Endothelial cell of umbilical vein (primary cell): ENCODE measurements around the gene MINPP1. TPM values are rescaled to one million over a fixed set of nuclear protein-coding genes. Genes with fewer than 3 reads are reported as not detected.

Experiments used
- BruUV-seq: library from RNA; stranded (reverse); fragments of 400-500 nt; replicated peaks from 2 replicates; lab custom pipeline; 2021; lab: Mats Ljungman, UMichigan
- CTCF ChIA-PET: fragments of 300-600, 350-600 bp; sonication (Branson Sonifier 250); formaldehyde crosslinking; loops from one replicate; lab custom pipeline; 2021; ENCODE audit warnings: antibody characterized with exemption, inconsistent platforms; lab: Charles Lee
- POLR2A ChIA-PET: fragments of 300-600, 350-600 bp; sonication (Branson Sonifier 250); formaldehyde crosslinking; loops from one replicate; lab custom pipeline; 2021; ENCODE audit warnings: antibody characterized with exemption, inconsistent platforms; lab: Charles Lee
- DNase-seq: peaks from one replicate; pipeline ENCODE4 v3.0.0-alpha.2; 2011; ENCODE audit warnings: low read depth, low spot score
- FAIRE-seq: peaks from 2 replicates; lab custom pipeline; 2011; peaks lifted over from hg19 to GRCh38; lab: Jason Lieb, UNC
- H2AFZ ChIP-seq: 2 replicates; pipeline ENCODE4 v1.6.0; 2012; ENCODE audit warnings: low read depth, low read length, control low read depth, inconsistent platforms
- H3K27ac ChIP-seq: 2 replicates; pipeline ENCODE4 v1.5.1; 2011; ENCODE audit warnings: low read depth, mild to moderate bottlenecking, control low read depth, low read length, moderate library complexity; ENCODE audit not compliant: insufficient read depth
- H3K27me3 ChIP-seq, 2 experiments: 2 replicates each; pipeline versions ENCODE4 v1.6.0 to v1.6.1; 2011; ENCODE audit warnings: low read length in 2 of 2, mixed read lengths in 1 of 2; ENCODE audit not compliant: control insufficient read depth in 2 of 2, insufficient read depth in 2 of 2
- H3K36me3 ChIP-seq, 2 experiments: 2 replicates in 1 of 2; 3 replicates in 1 of 2; pipeline ENCODE4 v1.5.1; 2011; ENCODE audit warnings: low read length in 2 of 2, mild to moderate bottlenecking in 1 of 2, moderate library complexity in 1 of 2; ENCODE audit not compliant: control insufficient read depth in 2 of 2, insufficient read depth in 2 of 2; ENCODE audit errors: extremely low read depth in 1 of 2
- H3K4me1 ChIP-seq: 3 replicates; pipeline ENCODE4 v1.5.1; 2011; ENCODE audit warnings: mild to moderate bottlenecking, low read length; ENCODE audit not compliant: control insufficient read depth, insufficient read depth; ENCODE audit errors: extremely low read depth
- H3K4me2 ChIP-seq: 2 replicates; pipeline ENCODE4 v1.6.1; 2011; ENCODE audit warnings: low read length, control low read depth, mixed read lengths; ENCODE audit not compliant: insufficient read depth
- H3K4me3 ChIP-seq, 3 experiments: fragments of 200-600 bp in 1 of 3; sonication (generic), shearing (Covaris generic) in 1 of 3; replicated peaks in 1 of 3; 2 replicates each; pipeline ENCODE4 v1.5.1; 2011 to 2016; ENCODE audit warnings: control low read depth in 3 of 3, low read length in 3 of 3, mild to moderate bottlenecking in 2 of 3, inconsistent platforms in 1 of 3, low read depth in 1 of 3, moderate library complexity in 1 of 3; ENCODE audit not compliant: insufficient read depth in 1 of 3
- H3K79me2 ChIP-seq: 2 replicates; pipeline ENCODE4 v1.6.0; 2012; ENCODE audit warnings: low read length, inconsistent platforms; ENCODE audit not compliant: control insufficient read depth, insufficient read depth
- H3K9ac ChIP-seq: replicated peaks from 2 replicates; pipeline ENCODE3; 2011; ENCODE audit warnings: low read length, control low read depth; ENCODE audit not compliant: insufficient read depth; ENCODE audit errors: extremely low read depth
- H3K9me1 ChIP-seq: replicated peaks from 3 replicates; pipeline ENCODE4 v1.6.0; 2011; ENCODE audit warnings: mild to moderate bottlenecking, low read length; ENCODE audit not compliant: control insufficient read depth, insufficient read depth; ENCODE audit errors: extremely low read depth
- H3K9me3 ChIP-seq: replicated peaks from 2 replicates; pipeline ENCODE4 v1.5.1; 2012; ENCODE audit warnings: low read length, inconsistent platforms; ENCODE audit not compliant: control insufficient read depth, insufficient read depth
- H4K20me1 ChIP-seq: replicated peaks from 2 replicates; pipeline ENCODE3; 2011; ENCODE audit warnings: mild to moderate bottlenecking, low read length; ENCODE audit not compliant: control insufficient read depth, insufficient read depth; ENCODE audit errors: extremely low read depth
- EZH2 ChIP-seq: IDR thresholded peaks from 2 replicates; pipeline ENCODE4 v1.6.1; 2012; ENCODE audit warnings: borderline replicate concordance, low read depth, mild to moderate bottlenecking, moderate library complexity, low read length, inconsistent platforms; ENCODE audit not compliant: severe bottlenecking
- FOS ChIP-seq: IDR thresholded peaks from 2 replicates; pipeline ENCODE4 v1.6.1; 2011; ENCODE audit warnings: mild to moderate bottlenecking, low read length, moderate library complexity, borderline replicate concordance; ENCODE audit not compliant: insufficient read depth
- GATA2 ChIP-seq: IDR thresholded peaks from 2 replicates; pipeline ENCODE4 v1.7.0; 2011; ENCODE audit warnings: low read depth, mild to moderate bottlenecking, moderate library complexity, mixed read lengths, low read length; ENCODE audit not compliant: insufficient read length, insufficient read depth
- JUN ChIP-seq: IDR thresholded peaks from 2 replicates; pipeline ENCODE4 v1.6.1; 2011; ENCODE audit warnings: borderline replicate concordance, low read depth; ENCODE audit not compliant: insufficient read length, insufficient read depth
- MYC ChIP-seq: IDR thresholded peaks from one replicate; pipeline ENCODE4 v1.6.1; 2011; ENCODE audit warnings: mild to moderate bottlenecking, low read depth, low read length
- POLR2A ChIP-seq: IDR thresholded peaks from 2 replicates; pipeline ENCODE4 v1.6.1; 2012; ENCODE audit warnings: low read depth, mild to moderate bottlenecking, control low read depth, low read length
- POLR2AphosphoS5 ChIP-seq: IDR thresholded peaks from 2 replicates; pipeline ENCODE4 v1.6.1; 2012; ENCODE audit warnings: low read depth, mild to moderate bottlenecking, control low read depth, low read length, moderate library complexity; ENCODE audit not compliant: insufficient read depth
- dilution Hi-C: fragments of 300-500 bp; cut with MboI; formaldehyde crosslinking; loops from one replicate; pipeline ENCODE4 v1.15.0; 2019; ENCODE audit warnings: low sequenced_read_pairs; ENCODE audit not compliant: extremely low pct_ligation_motif_present
- intact Hi-C: fragments of 100-400 bp; cut with micrococcal nuclease; formaldehyde crosslinking; loops from one replicate; pipeline ENCODE4 v1.10.0; 2022
- polyA plus RNA-seq, 4 experiments: library from polyadenylated mRNA; depleted of rRNA in 3 of 4; stranded (reverse) in 3 of 4; unstranded in 1 of 4; fragments of >200 nt; gene quantifications; 2 replicates each; pipeline versions ENCODE4 v1.2.1 to v1.2.3, GENCODE V29; 2011 to 2012; ENCODE audit warnings: missing spikeins in 1 of 4
- total RNA-seq: library from RNA; stranded (reverse); gene quantifications from 2 replicates; pipeline ENCODE4 v1.2.3, GENCODE V29; 2021
- TF ChIP-seq, protein P1 (sequence below): IDR thresholded peaks from 2 replicates; pipeline ENCODE4 v1.6.1; 2011; ENCODE audit not compliant: insufficient read depth, insufficient read length
- TF ChIP-seq, protein P2 (sequence below), 2 donors: IDR thresholded peaks; 1 replicate in 1 of 2; 2 replicates in 1 of 2; pipeline ENCODE4 v1.5.1; 2011; ENCODE audit warnings: low read length in 2 of 2, mild to moderate bottlenecking in 2 of 2, moderate library complexity in 2 of 2, control low read depth in 1 of 2, inconsistent platforms in 1 of 2, low read depth in 1 of 2; ENCODE audit not compliant: insufficient read depth in 1 of 2; ENCODE audit errors: extremely low read depth in 1 of 2

MINPP1 gene
- total and polyA plus RNA-seq, 2 donors (not counting 3 experiments of a cell fraction or from before 2014, with no cell fraction given) = 11.7 to 23.8 TPM

DNA sequence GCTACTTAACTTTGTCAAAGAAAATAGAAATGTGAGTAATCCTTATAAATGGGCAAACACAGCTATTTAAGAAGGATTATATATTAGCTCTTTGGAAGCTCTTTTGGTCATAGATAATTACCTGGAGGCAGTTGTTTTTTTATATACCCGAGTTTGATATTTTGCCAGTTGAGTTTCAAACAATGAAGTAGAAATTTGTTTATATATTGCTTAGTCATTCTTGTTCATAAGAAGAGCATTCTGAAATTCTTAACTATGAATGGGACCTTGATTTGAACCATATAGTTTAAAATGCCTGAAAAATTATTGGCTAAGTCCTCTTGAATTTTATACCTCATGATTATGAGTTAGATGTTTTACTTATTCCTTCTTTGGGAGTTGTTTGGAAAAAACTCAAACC is 36.4 kb downstream of the MINPP1 start:
- BruUV-seq = no TSS peak
- peak; percentile 31 for DNase-seq

DNA sequence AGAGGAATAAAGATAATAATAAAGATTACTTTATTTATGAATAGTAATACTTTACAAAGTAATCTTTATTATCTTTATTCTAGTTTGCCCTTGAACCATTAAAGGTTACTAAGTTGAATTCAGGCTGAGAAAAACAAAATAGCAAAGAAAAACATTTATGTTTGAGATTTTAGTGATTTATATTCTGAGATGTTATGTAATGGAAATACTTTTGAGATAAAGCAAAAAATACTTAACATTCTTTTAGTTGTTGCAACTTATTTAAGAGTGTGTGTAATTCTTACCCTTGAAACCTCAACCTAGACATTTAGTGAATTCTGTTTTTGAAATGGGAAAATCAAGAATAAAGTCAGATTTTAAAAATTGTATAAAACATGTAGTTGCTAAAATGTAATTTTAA is 40.0 kb downstream of the MINPP1 start:
- no peaks in the 10 kb centered on the region for H3K79me2 ChIP-seq
- H3K4me3 ChIP-seq = no peak overlapping the region
- CTCF ChIA-PET = interaction anchor here (1.3 kb wide), 1 partner anchor 11 kb away, joined by 3 read pairs; no protein-coding TSS in a partner anchor

More for the DNA sequence above, 36.4 kb downstream of the MINPP1 start:
- H3K9ac ChIP-seq = no peak overlapping the region
- ChIA-PET CTCF (no interaction called here), POLR2A (no interaction called here)
- no peak overlapping the region for H3K27ac ChIP-seq
- no peak overlapping the region for H2AFZ ChIP-seq
- H3K4me1 ChIP-seq = no peaks in the 10 kb centered on the region
- H3K9me1 ChIP-seq = no peaks in the 10 kb centered on the region
- dilution Hi-C loops = no loop called here
- TF ChIP-seq FOS (peak; percentile 12), MYC (no peak), POLR2A (no peak)
- no peak overlapping the region for H3K4me3 ChIP-seq
- H3K36me3 ChIP-seq = no peaks in the 10 kb centered on the region
- H3K9me3 ChIP-seq = no peaks in the 10 kb centered on the region
- FAIRE-seq = no peak
- intact Hi-C loops = no loop called here
- no peaks in the 10 kb centered on the region for H3K27me3 ChIP-seq
- H4K20me1 ChIP-seq = no peaks in the 10 kb centered on the region
- no peaks in the 10 kb centered on the region for H3K79me2 ChIP-seq
- H3K4me2 ChIP-seq = no peak overlapping the region

More for the DNA sequence above, 40.0 kb downstream of the MINPP1 start:
- intact Hi-C loops (no loop called here), dilution Hi-C loops (no loop called here)
- Histone ChIP-seq H3K4me2 (no peak overlapping the region), H3K36me3 (no peaks in the 10 kb centered on the region), H3K9me3 (no peaks in the 10 kb centered on the region), H2AFZ (no peak overlapping the region), H3K27me3 (no peaks in the 10 kb centered on the region), H4K20me1 (no peaks in the 10 kb centered on the region), H3K27ac (no peak overlapping the region), H3K9me1 (no peaks in the 10 kb centered on the region), H3K9ac (no peak overlapping the region), H3K4me1 (peaks cover 12% of the 10 kb centered on the region)
- DNase-seq (no peak), FAIRE-seq (no peak)
- TF ChIP-seq GATA2 (no peak), FOS (no peak), EZH2 (no peak), JUN (no peak), POLR2AphosphoS5 (no peak), MYC (no peak), POLR2A (no peak)
- TF ChIP-seq, protein P1, sequence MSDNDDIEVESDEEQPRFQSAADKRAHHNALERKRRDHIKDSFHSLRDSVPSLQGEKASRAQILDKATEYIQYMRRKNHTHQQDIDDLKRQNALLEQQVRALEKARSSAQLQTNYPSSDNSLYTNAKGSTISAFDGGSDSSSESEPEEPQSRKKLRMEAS = no peak
- TF ChIP-seq, protein P2, sequence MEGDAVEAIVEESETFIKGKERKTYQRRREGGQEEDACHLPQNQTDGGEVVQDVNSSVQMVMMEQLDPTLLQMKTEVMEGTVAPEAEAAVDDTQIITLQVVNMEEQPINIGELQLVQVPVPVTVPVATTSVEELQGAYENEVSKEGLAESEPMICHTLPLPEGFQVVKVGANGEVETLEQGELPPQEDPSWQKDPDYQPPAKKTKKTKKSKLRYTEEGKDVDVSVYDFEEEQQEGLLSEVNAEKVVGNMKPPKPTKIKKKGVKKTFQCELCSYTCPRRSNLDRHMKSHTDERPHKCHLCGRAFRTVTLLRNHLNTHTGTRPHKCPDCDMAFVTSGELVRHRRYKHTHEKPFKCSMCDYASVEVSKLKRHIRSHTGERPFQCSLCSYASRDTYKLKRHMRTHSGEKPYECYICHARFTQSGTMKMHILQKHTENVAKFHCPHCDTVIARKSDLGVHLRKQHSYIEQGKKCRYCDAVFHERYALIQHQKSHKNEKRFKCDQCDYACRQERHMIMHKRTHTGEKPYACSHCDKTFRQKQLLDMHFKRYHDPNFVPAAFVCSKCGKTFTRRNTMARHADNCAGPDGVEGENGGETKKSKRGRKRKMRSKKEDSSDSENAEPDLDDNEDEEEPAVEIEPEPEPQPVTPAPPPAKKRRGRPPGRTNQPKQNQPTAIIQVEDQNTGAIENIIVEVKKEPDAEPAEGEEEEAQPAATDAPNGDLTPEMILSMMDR (IDR thresholded peaks at IDR 0.05; ENCODE audit: extremely low read depth in 1 of 2, insufficient read depth in 1 of 2, low read depth in 1 of 2, low read length in 2 of 2) = no peak
- BruUV-seq = no TSS peak
- POLR2A ChIA-PET = no interaction called here
